SU-DHL-6 (cell line): ENCODE data around the gene MCTP1.

ENCODE experiments used
- H2AFZ ChIP-seq: fragments of 200-600 bp; sonication (generic); 2 replicates; pipeline ENCODE4 v1.6.1; 2014; ENCODE audit warnings: low read depth, mild to moderate bottlenecking, moderate library complexity, mixed read lengths, antibody characterized with exemption, low read length; ENCODE audit not compliant: severe bottlenecking
- H3F3A ChIP-seq: fragments of 200-600 bp; shearing (Covaris generic); 2 replicates; pipeline ENCODE4 v1.6.0; 2016; ENCODE audit warnings: antibody characterized with exemption, mild to moderate bottlenecking; ENCODE audit not compliant: insufficient read depth
- H3K27ac ChIP-seq: fragments of 200-600 bp; sonication (generic); 2 replicates; pipeline ENCODE4 v1.5.1; 2016; ENCODE audit warnings: low read depth, mild to moderate bottlenecking, low read length, moderate library complexity, mixed read lengths
- H3K27me3 ChIP-seq: fragments of 200-600 bp; sonication (generic), shearing (Covaris generic); 2 replicates; pipeline ENCODE4 v1.6.0; 2014; ENCODE audit warnings: mild to moderate bottlenecking, low read length
- H3K36me3 ChIP-seq: fragments of 200-600 bp; sonication (generic); 2 replicates; pipeline ENCODE4 v1.6.1; 2014; ENCODE audit warnings: mild to moderate bottlenecking, low read length, mixed read lengths
- H3K4me2 ChIP-seq: fragments of 300-600, 200-600 bp; shearing (Covaris generic), sonication (generic); 2 replicates; pipeline ENCODE4 v1.6.0; 2014; ENCODE audit warnings: low read length, low read depth, mild to moderate bottlenecking; ENCODE audit not compliant: poor library complexity, severe bottlenecking
- H3K4me3 ChIP-seq: fragments of 200-600 bp; sonication (generic); 2 replicates; pipeline ENCODE4 v1.5.1; 2014; ENCODE audit warnings: antibody characterized with exemption, low read length, mild to moderate bottlenecking, mixed read lengths; ENCODE audit not compliant: insufficient read depth, poor library complexity, severe bottlenecking
- H3K79me2 ChIP-seq: fragments of 200-600 bp; sonication (generic); 2 replicates; pipeline ENCODE4 v1.6.1; 2014; ENCODE audit warnings: mild to moderate bottlenecking, low read length, moderate library complexity; ENCODE audit not compliant: insufficient read depth
- H3K9ac ChIP-seq: fragments of 200-600 bp; sonication (generic); 2 replicates; pipeline ENCODE4 v1.7.0; 2014; ENCODE audit warnings: mild to moderate bottlenecking, low read length
- H3K9me2 ChIP-seq: fragments of 200-600 bp; sonication (generic); replicated peaks from 2 replicates; pipeline ENCODE4 v1.6.1; 2014; ENCODE audit warnings: low read length; ENCODE audit not compliant: insufficient read depth
- H3K9me3 ChIP-seq: fragments of 200-600 bp; sonication (generic); 2 replicates; pipeline ENCODE4 v1.6.1; 2014; ENCODE audit warnings: low read length, mixed read lengths; ENCODE audit not compliant: insufficient read depth
- H4K20me1 ChIP-seq: fragments of 200-600 bp; sonication (generic); 2 replicates; pipeline ENCODE4 v1.6.1; 2014; ENCODE audit warnings: low read depth, mild to moderate bottlenecking, antibody characterized with exemption, low read length, moderate library complexity, mixed read lengths
- CTCF ChIP-seq: fragments of 200-600 bp; sonication (generic); IDR thresholded peaks from one replicate; pipeline ENCODE4 v1.5.1; 2017; ENCODE audit warnings: antibody characterized with exemption, mild to moderate bottlenecking, low read length, moderate library complexity; ENCODE audit not compliant: insufficient read depth, poor library complexity, severe bottlenecking
- EZH2phosphoT487 ChIP-seq: fragments of 200-600 bp; sonication (generic), shearing (Covaris generic); conservative IDR thresholded peaks from 2 replicates; pipeline ENCODE4 v1.6.1; 2018; ENCODE audit warnings: mild to moderate bottlenecking, antibody characterized with exemption, low read length, moderate library complexity, mixed read lengths

MCTP1 gene

GRCh38 chr5:95070866-95071265, 214.0 kb downstream of the MCTP1 start:
- Histone ChIP-seq H2AFZ (no peak overlapping the region), H3K79me2 (no peaks in the 10 kb centered on the region), H3K36me3 (no peaks in the 10 kb centered on the region), H3F3A (no peaks in the 10 kb centered on the region), H3K4me2 (no peak overlapping the region), H3K9me3 (no peaks in the 10 kb centered on the region), H3K27ac (no peak overlapping the region), H4K20me1 (no peaks in the 10 kb centered on the region), H3K9ac (no peak overlapping the region), H3K4me3 (no peak overlapping the region), H3K9me2 (no peaks in the 10 kb centered on the region), H3K27me3 (no peaks in the 10 kb centered on the region)
- TF ChIP-seq CTCF (no peak), EZH2phosphoT487 (no peak)

- Histone ChIP-seq H3K79me2 (no peaks in the 10 kb centered on the region), H3K9me3 (no peaks in the 10 kb centered on the region), H3K36me3 (no peaks in the 10 kb centered on the region), H3F3A (no peaks in the 10 kb centered on the region), H3K9ac (no peak overlapping the region), H3K4me2 (no peak overlapping the region), H3K27me3 (no peaks in the 10 kb centered on the region), H2AFZ (no peak overlapping the region), H3K4me3 (no peak overlapping the region), H3K9me2 (no peaks in the 10 kb centered on the region), H4K20me1 (no peaks in the 10 kb centered on the region), H3K27ac (no peak overlapping the region)
- TF ChIP-seq EZH2phosphoT487 (no peak), CTCF (no peak)
Observed at GRCh38 chr5:95070453-95070852, 214.4 kb downstream of the MCTP1 start.

- Histone ChIP-seq H2AFZ (no peak overlapping the region), H3K36me3 (no peaks in the 10 kb centered on the region), H3K27ac (no peak overlapping the region), H3K9ac (no peak overlapping the region), H3K27me3 (no peaks in the 10 kb centered on the region), H3K4me2 (no peak overlapping the region), H3K4me3 (no peak overlapping the region), H3K9me2 (no peaks in the 10 kb centered on the region), H3K9me3 (no peaks in the 10 kb centered on the region), H3K79me2 (no peaks in the 10 kb centered on the region), H4K20me1 (no peaks in the 10 kb centered on the region), H3F3A (no peaks in the 10 kb centered on the region)
- TF ChIP-seq EZH2phosphoT487 (no peak), CTCF (no peak)
Observed at GRCh38 chr5:95069948-95070347, 214.9 kb downstream of the MCTP1 start.
